Nephron progenitor cell (in vitro differentiated cells): ENCODE data around the gene ALDH1B1.

ENCODE experiments used
- DNase-seq: peaks from one replicate; pipeline ENCODE4 v3.0.0; 2021
- H3K27ac Mint-ChIP-seq: 2 replicates; pipeline ENCODE4 v1.8.0; 2021; ENCODE audit warnings: mild to moderate bottlenecking, moderate library complexity, mixed read lengths
- H3K27me3 Mint-ChIP-seq: 2 replicates; pipeline ENCODE4 v1.8.0; 2021; ENCODE audit warnings: mild to moderate bottlenecking, low read depth, mixed read lengths; ENCODE audit not compliant: poor library complexity
- H3K36me3 Mint-ChIP-seq: 2 replicates; pipeline ENCODE4 v1.8.0; 2021; ENCODE audit warnings: low read depth, mixed read lengths
- H3K4me1 Mint-ChIP-seq: 2 replicates; pipeline ENCODE4 v1.8.0; 2021; ENCODE audit warnings: mixed read lengths
- H3K4me3 Mint-ChIP-seq: 2 replicates; pipeline ENCODE4 v1.8.0; 2021; ENCODE audit warnings: mild to moderate bottlenecking, moderate library complexity, mixed read lengths
- H3K9me3 Mint-ChIP-seq: 2 replicates; pipeline ENCODE4 v1.8.0; 2021; ENCODE audit warnings: mild to moderate bottlenecking, moderate library complexity, mixed read lengths
- TF ChIP-seq, protein P1 (sequence below): fragments of 200-600 bp; sonication (generic); IDR thresholded peaks from 2 replicates; pipeline ENCODE4 v1.5.0; 2021; ENCODE audit warnings: antibody characterized with exemption

Gene ALDH1B1

DNA sequence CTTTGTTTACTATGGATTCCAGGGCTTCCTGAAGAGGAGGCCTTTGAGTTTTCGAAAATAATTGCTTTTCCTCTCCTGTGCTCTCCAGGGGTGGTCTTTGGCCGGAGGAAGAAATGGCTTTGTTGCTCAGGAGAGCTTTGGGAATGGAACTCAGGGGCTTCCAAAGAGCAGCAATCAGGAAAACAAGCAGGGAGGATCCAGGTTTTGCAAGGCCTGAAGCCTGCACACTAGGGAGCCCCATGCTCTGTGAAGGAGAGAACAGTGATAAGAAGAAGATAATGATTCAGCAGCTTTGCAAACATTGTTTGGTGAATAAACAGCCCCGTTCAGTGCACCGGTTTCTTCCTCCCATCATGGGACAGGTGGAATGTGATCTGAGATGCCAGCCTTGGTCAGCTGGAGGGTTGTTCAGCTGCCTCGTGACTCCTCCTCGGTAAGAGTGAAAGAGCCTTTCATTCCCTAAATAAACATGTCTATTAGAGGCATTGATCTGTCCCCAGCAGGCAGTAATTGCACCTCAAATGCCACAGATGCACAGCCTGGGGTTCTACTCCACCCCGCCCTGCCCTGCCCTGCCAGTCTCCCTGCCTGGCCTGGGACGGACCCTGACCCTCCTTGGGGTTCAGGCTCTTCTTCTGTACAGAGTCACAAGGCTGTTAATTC is 11.5 kb upstream of the ALDH1B1 start:
- DNase-seq = no peak
- TF ChIP-seq, protein P1, sequence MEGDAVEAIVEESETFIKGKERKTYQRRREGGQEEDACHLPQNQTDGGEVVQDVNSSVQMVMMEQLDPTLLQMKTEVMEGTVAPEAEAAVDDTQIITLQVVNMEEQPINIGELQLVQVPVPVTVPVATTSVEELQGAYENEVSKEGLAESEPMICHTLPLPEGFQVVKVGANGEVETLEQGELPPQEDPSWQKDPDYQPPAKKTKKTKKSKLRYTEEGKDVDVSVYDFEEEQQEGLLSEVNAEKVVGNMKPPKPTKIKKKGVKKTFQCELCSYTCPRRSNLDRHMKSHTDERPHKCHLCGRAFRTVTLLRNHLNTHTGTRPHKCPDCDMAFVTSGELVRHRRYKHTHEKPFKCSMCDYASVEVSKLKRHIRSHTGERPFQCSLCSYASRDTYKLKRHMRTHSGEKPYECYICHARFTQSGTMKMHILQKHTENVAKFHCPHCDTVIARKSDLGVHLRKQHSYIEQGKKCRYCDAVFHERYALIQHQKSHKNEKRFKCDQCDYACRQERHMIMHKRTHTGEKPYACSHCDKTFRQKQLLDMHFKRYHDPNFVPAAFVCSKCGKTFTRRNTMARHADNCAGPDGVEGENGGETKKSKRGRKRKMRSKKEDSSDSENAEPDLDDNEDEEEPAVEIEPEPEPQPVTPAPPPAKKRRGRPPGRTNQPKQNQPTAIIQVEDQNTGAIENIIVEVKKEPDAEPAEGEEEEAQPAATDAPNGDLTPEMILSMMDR = no peak
- peaks cover 19% of the 10 kb centered on the region for H3K9me3 Mint-ChIP-seq
- H3K36me3 Mint-ChIP-seq = peaks cover 8% of the 10 kb centered on the region
- H3K4me1 Mint-ChIP-seq = peaks cover 58% of the 10 kb centered on the region
- peaks cover 48% of the 10 kb centered on the region for H3K27me3 Mint-ChIP-seq
- H3K4me3 Mint-ChIP-seq = no peak overlapping the region
- H3K27ac Mint-ChIP-seq = no peak overlapping the region

DNA sequence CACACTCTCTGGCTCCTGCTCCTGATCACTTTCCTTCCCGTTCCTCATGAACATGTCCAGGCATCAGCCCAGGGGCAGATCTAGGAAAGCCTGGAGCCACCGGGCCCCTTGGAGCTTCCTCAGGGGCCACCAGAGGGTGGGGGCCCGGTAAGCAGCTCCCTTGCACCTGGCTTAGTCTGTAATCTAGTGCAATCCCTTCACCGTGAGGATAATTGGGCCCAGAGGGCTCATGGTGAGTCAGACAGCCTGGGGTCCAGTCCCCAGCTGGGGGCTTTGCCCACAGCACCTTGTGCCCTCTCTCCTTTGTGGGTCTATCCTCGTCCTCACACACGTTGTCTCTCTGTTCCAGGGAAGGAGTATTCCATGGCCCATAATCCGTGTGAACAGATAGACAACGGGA is 10.4 kb upstream of the ALDH1B1 start:
- H3K4me3 Mint-ChIP-seq = no peak overlapping the region
- no peak overlapping the region for H3K27ac Mint-ChIP-seq

GRCh38 chr9:38384990-38385848 is 7.3 kb upstream of the ALDH1B1 start:
- DNase-seq = no peak
- TF ChIP-seq, protein P1 = no peak
- H3K36me3 Mint-ChIP-seq = peaks cover 8% of the 10 kb centered on the region
- H3K27me3 Mint-ChIP-seq = peaks cover 51% of the 10 kb centered on the region
- H3K9me3 Mint-ChIP-seq = peaks cover 19% of the 10 kb centered on the region
- peaks cover 39% of the 10 kb centered on the region for H3K4me1 Mint-ChIP-seq
- H3K4me3 Mint-ChIP-seq = no peak overlapping the region
- H3K27ac Mint-ChIP-seq = no peak overlapping the region

More for the DNA sequence above, 10.4 kb upstream of the ALDH1B1 start:
- H3K36me3 Mint-ChIP-seq = peaks cover 8% of the 10 kb centered on the region
- TF ChIP-seq, protein P1 = no peak
- peaks cover 49% of the 10 kb centered on the region for H3K27me3 Mint-ChIP-seq
- peaks cover 49% of the 10 kb centered on the region for H3K4me1 Mint-ChIP-seq
- peaks cover 19% of the 10 kb centered on the region for H3K9me3 Mint-ChIP-seq
- DNase-seq = no peak

DNA sequence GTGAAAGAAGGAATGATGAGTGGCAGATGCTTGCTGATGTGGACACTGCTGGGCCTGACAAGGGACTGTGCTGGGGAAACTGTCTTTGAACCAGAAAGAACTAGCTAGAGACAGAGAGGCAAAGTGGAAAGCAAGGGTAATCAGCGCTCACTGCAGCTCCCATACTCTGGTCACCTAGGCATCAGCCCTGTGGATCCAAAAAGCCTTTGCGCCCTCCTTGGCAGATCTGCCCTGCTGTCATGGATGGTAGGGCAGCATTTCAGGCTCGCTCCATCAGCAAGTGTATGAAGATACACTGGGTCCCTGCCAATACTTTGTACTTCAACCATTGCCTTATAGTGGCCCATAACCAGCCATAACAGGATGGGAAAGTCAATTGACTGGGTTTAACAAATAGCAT is 6.6 kb upstream of the ALDH1B1 start:
- no peak overlapping the region for H3K27ac Mint-ChIP-seq

GRCh38 chr9:38386319-38386895 is 6.1 kb upstream of the ALDH1B1 start:
- H3K27ac Mint-ChIP-seq = no peak overlapping the region
- H3K4me1 Mint-ChIP-seq = peaks cover 39% of the 10 kb centered on the region

More for the DNA sequence above, 6.6 kb upstream of the ALDH1B1 start:
- peaks cover 39% of the 10 kb centered on the region for H3K4me1 Mint-ChIP-seq
- peaks cover 52% of the 10 kb centered on the region for H3K27me3 Mint-ChIP-seq
- H3K4me3 Mint-ChIP-seq = no peak overlapping the region
- peaks cover 8% of the 10 kb centered on the region for H3K36me3 Mint-ChIP-seq
- H3K9me3 Mint-ChIP-seq = peaks cover 19% of the 10 kb centered on the region
- TF ChIP-seq, protein P1 = no peak
- no peak for DNase-seq

More at GRCh38 chr9:38386319-38386895, 6.1 kb upstream of the ALDH1B1 start:
- H3K4me3 Mint-ChIP-seq = no peak overlapping the region
- H3K27me3 Mint-ChIP-seq = peaks cover 55% of the 10 kb centered on the region
- H3K9me3 Mint-ChIP-seq = peaks cover 19% of the 10 kb centered on the region
- H3K36me3 Mint-ChIP-seq = peaks cover 8% of the 10 kb centered on the region
- TF ChIP-seq, protein P1 = no peak
- no peak for DNase-seq
